Duodenal mucosa (tissue), 2 donors: ENCODE measurements around the gene MCTP1.
A peak's percentile ranks its signal among the peaks of the same experiment; 100 is the strongest.

Experiments
- H3K27ac ChIP-seq: one replicate; pipeline ENCODE4 v1.7.0; 2013; ENCODE audit warnings: low read depth, low read length
- H3K27me3 ChIP-seq, 2 donors: one replicate each; pipeline ENCODE4 v1.7.0; 2013; ENCODE audit warnings: low read length in 2 of 2, control low read depth in 1 of 2; ENCODE audit not compliant: insufficient read depth in 2 of 2, control insufficient read depth in 1 of 2
- H3K36me3 ChIP-seq, 2 donors: one replicate each; pipeline ENCODE4 v1.7.0; 2013; ENCODE audit warnings: low read length in 2 of 2, control low read depth in 1 of 2; ENCODE audit not compliant: insufficient read depth in 2 of 2, control insufficient read depth in 1 of 2
- H3K4me1 ChIP-seq, 2 donors: one replicate each; pipeline ENCODE4 v1.7.0; 2013; ENCODE audit warnings: low read length in 2 of 2, control low read depth in 1 of 2; ENCODE audit not compliant: insufficient read depth in 2 of 2, control insufficient read depth in 1 of 2
- H3K4me3 ChIP-seq, 2 donors: one replicate each; pipeline ENCODE4 v1.7.0; 2013; ENCODE audit warnings: low read length in 2 of 2, low read depth in 1 of 2
- H3K9ac ChIP-seq, 2 donors: one replicate each; pipeline ENCODE4 v1.7.0; 2013; ENCODE audit warnings: low read length in 2 of 2, low read depth in 1 of 2
- H3K9me3 ChIP-seq, 2 donors: one replicate each; pipeline ENCODE4 v1.7.0; 2013; ENCODE audit warnings: low read length in 2 of 2, control low read depth in 1 of 2; ENCODE audit not compliant: control insufficient read depth in 1 of 2

Gene MCTP1

DNA sequence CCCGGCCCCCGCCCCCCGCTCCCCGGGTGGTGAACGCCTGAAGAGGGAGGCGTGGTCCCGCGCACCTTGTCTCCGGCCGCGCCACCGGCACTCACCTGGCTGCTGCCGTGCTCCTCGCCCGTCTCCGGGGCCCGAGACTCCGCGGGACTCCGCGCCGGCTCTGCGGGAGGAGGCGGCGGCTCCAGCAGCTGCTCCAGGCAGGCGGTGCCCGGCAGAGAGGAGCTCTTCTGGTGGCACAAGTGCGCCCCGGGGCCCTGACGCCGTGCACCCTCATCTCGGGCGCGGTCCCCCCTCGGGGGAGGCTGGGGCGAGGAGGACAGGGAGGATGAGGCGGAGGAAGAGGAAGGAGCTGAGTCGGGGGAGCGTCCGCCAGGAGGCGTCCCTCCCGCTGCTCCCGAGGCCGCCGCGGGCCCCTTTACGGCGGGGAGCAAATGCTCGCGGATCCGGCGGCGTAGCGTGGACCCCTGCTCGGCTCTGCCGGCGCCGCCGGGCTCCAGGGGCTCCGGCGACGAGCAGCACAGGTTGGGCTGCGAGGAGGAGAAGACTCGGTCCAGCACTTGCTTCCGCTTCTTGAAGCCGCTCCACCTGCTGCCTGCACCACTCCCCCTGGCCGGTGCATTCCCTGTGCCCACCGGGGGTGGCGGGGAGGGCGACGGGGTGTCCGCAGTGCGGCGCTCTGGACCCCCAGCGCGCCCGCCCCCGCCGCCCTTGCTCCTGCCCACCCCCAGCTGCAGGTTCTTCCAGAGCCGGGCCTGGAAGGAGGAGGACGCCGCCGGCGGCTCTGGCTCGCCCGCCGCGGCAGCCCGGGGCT, 928 bp downstream of the MCTP1 start:
- H3K36me3 ChIP-seq = no peaks in the 10 kb centered on the region
- no peaks in the 10 kb centered on the region for H3K4me1 ChIP-seq
- H3K9me3 ChIP-seq = no peaks in the 10 kb centered on the region
- H3K27me3 ChIP-seq = peaks cover 40 to 49% of the 10 kb centered on the region in 2 donors
- no peak overlapping the region for H3K27ac ChIP-seq
- peak overlapping the region; percentile 56 to 58 for H3K4me3 ChIP-seq
- no peak overlapping the region for H3K9ac ChIP-seq

GRCh38 chr5:95283022-95283615, 1.8 kb downstream of the MCTP1 start:
- no peak overlapping the region for H3K9ac ChIP-seq
- H3K4me3 ChIP-seq = peak overlapping the region in 1 of 2 donors; percentile 56
- no peaks in the 10 kb centered on the region for H3K36me3 ChIP-seq
- no peaks in the 10 kb centered on the region for H3K4me1 ChIP-seq
- peaks cover 40 to 49% of the 10 kb centered on the region in 2 donors for H3K27me3 ChIP-seq
- no peak overlapping the region for H3K27ac ChIP-seq
- no peaks in the 10 kb centered on the region for H3K9me3 ChIP-seq

- Histone ChIP-seq H3K9ac (no peak overlapping the region), H3K36me3 (no peaks in the 10 kb centered on the region), H3K9me3 (no peaks in the 10 kb centered on the region), H3K4me1 (no peaks in the 10 kb centered on the region), H3K27me3 (peaks cover 31 to 38% of the 10 kb centered on the region in 2 donors), H3K27ac (no peak overlapping the region), H3K4me3 (no peak overlapping the region)
Observed at GRCh38 chr5:95281226-95281625, 3.7 kb downstream of the MCTP1 start.

DNA sequence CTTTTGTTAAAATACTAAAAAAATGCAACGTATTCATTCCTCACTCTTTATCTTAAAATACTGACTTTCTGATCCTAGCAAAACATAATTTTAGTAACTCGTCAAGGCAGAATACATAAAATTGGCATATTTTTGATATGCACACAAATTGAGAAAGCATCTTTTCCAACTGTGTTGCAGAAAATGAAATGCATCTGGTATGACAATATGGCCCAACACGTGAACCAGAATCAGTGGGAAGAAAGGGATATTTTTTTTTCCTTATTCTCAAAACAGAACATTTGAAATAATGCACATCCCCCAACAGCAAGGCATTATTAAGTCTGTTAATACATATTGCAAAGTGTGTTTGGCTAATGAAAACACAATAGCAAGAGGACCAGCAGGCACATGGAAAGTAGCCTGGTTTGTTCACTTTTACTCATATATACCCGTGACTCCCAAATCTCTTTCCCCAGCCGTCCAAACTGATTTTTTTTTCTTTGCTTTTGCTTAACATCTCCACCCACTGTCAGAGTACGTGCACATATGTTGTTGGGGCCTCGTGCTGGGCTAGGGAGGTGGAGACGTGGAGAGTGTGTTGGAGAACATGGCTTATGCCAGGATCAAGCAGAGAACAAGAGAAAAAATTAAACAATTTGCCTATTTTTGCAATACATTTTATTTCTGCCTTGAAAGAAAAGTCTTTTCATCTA, 4.3 kb downstream of the MCTP1 start:
- no peaks in the 10 kb centered on the region for H3K4me1 ChIP-seq
- no peak overlapping the region for H3K9ac ChIP-seq
- no peaks in the 10 kb centered on the region for H3K36me3 ChIP-seq
- no peak overlapping the region for H3K27ac ChIP-seq
- H3K27me3 ChIP-seq = peaks cover 26 to 33% of the 10 kb centered on the region in 2 donors
- H3K4me3 ChIP-seq = no peak overlapping the region
- no peaks in the 10 kb centered on the region for H3K9me3 ChIP-seq

DNA sequence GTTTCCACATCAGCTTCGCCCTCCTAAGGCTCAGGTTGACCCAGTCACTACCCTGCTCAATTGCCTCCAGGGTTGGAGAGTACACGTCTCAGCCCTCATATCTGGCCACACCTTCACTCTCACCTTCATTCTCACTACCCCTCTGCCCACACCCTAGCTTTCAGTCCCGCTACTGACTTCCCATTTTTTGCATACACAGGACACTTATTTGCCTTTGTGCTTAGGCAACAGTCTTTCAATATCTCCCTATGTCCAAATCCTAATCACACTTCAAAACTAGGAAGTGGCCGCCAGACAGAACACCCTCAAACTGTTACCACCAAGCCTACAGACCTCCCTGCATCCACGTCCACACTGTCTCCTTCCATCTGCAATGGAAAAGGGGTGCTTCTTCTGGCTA, 10.9 kb downstream of the MCTP1 start:
- no peaks in the 10 kb centered on the region for H3K36me3 ChIP-seq
- no peak overlapping the region for H3K27ac ChIP-seq
- H3K4me1 ChIP-seq = no peaks in the 10 kb centered on the region
- no peak overlapping the region for H3K9ac ChIP-seq
- H3K9me3 ChIP-seq = no peaks in the 10 kb centered on the region
- H3K27me3 ChIP-seq = no peaks in the 10 kb centered on the region
- no peak overlapping the region for H3K4me3 ChIP-seq

GRCh38 chr5:95272316-95272929, 12.5 kb downstream of the MCTP1 start:
- Histone ChIP-seq H3K36me3 (no peaks in the 10 kb centered on the region), H3K4me1 (no peaks in the 10 kb centered on the region), H3K27me3 (no peaks in the 10 kb centered on the region), H3K9ac (no peak overlapping the region), H3K4me3 (no peak overlapping the region), H3K9me3 (no peaks in the 10 kb centered on the region), H3K27ac (no peak overlapping the region)

DNA sequence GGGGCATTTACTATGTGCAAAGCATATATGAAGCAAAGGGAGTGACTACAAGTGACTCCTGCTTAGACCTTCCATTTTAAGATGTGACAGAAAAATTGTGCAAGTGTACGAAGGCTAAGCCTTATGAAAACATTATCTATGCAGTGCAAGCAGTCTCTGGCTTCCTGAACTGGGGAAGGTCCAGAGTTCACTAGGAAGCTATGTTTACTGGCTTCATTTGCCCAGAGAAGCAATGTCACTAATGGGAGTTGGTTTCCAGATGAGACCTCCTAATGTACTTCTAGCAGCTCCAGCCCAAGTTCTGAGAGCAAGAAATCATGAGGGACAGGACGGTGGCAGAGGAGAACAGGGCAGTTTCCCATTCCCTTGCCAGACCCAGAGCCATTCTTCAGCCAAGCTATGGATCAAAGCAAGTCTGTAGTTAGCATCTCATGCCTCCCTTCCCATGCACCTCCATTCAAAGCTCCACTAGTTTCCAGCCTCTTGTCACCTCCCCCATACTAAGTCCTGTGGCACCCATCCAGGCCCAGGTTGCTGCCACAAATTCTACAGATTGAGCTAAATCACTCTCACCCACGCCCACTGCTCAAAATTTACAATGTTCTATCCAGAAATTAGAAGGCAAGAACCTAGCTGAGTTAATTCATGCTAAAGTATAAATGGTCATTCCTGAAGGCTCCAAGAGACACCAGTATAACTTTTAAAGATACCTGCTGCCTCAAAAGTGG, 21.8 kb downstream of the MCTP1 start:
- Histone ChIP-seq H3K4me3 (no peak overlapping the region), H3K27me3 (no peaks in the 10 kb centered on the region), H3K4me1 (no peaks in the 10 kb centered on the region), H3K9ac (no peak overlapping the region), H3K36me3 (no peaks in the 10 kb centered on the region), H3K9me3 (no peaks in the 10 kb centered on the region), H3K27ac (no peak overlapping the region)

GRCh38 chr5:95261437-95262175, 23.3 kb downstream of the MCTP1 start:
- no peak overlapping the region for H3K4me3 ChIP-seq
- H3K9me3 ChIP-seq = no peaks in the 10 kb centered on the region
- H3K27me3 ChIP-seq = no peaks in the 10 kb centered on the region
- H3K36me3 ChIP-seq = no peaks in the 10 kb centered on the region
- H3K27ac ChIP-seq = no peak overlapping the region
- H3K9ac ChIP-seq = no peak overlapping the region
- H3K4me1 ChIP-seq = no peaks in the 10 kb centered on the region

- Histone ChIP-seq H3K27me3 (no peaks in the 10 kb centered on the region), H3K36me3 (no peaks in the 10 kb centered on the region), H3K4me3 (no peak overlapping the region), H3K27ac (no peak overlapping the region), H3K9me3 (no peaks in the 10 kb centered on the region), H3K4me1 (no peaks in the 10 kb centered on the region), H3K9ac (no peak overlapping the region)
Observed at GRCh38 chr5:95256991-95257390, 27.9 kb downstream of the MCTP1 start.
